HS-27A (cell line): Measurements from ENCODE around the gene HAVCR1.
"Not testable (repeated sequence)": the region's sequence is repeated elsewhere in the genome, so short reads cannot be mapped to it uniquely, and the experiment has no call there.

Experiments
- DNase-seq: peaks from one replicate; pipeline ENCODE4 v3.0.0-alpha.2; 2012; ENCODE audit warnings: low read depth, missing footprints

The HAVCR1 gene

GRCh38 chr5:157049605-157050004 lies 9.3 kb downstream of the HAVCR1 start:
- no peak for DNase-seq

- no peak for DNase-seq
Observed at GRCh38 chr5:157047898-157048297, 11.0 kb downstream of the HAVCR1 start.

- not testable (repeated sequence) for DNase-seq
Observed at GRCh38 chr5:157047016-157047415, 11.9 kb downstream of the HAVCR1 start.

- DNase-seq: no peak
Observed at GRCh38 chr5:157046041-157046440, 12.9 kb downstream of the HAVCR1 start.

- no peak for DNase-seq
Observed at GRCh38 chr5:157045601-157046000, 13.3 kb downstream of the HAVCR1 start.

GRCh38 chr5:157038568-157039187 lies 20.2 kb downstream of the HAVCR1 start:
- DNase-seq: no peak

GRCh38 chr5:157034106-157035072 lies 24.5 kb downstream of the HAVCR1 start:
- DNase-seq: not testable (repeated sequence)

GRCh38 chr5:157033071-157033583 lies 25.8 kb downstream of the HAVCR1 start:
- DNase-seq: no peak

- DNase-seq: no peak
Observed at GRCh38 chr5:157030692-157031091, 28.2 kb downstream of the HAVCR1 start.

- no peak for DNase-seq
Observed at GRCh38 chr5:157029457-157029856, 29.5 kb downstream of the HAVCR1 start.

- DNase-seq: not testable (repeated sequence)
Observed at GRCh38 chr5:157027663-157028062, 31.3 kb downstream of the HAVCR1 start.

GRCh38 chr5:157026789-157027424 lies 32.0 kb downstream of the HAVCR1 start:
- no peak for DNase-seq

GRCh38 chr5:157025093-157025698 lies 33.7 kb downstream of the HAVCR1 start:
- no peak for DNase-seq

- DNase-seq: no peak
Observed at GRCh38 chr5:157024208-157024959, 34.5 kb downstream of the HAVCR1 start.

- DNase-seq: no peak
Observed at GRCh38 chr5:157022024-157022423, 36.9 kb downstream of the HAVCR1 start.

GRCh38 chr5:157020511-157021222 lies 38.2 kb downstream of the HAVCR1 start:
- DNase-seq: no peak

- no peak for DNase-seq
Observed at GRCh38 chr5:157020002-157020401, 38.9 kb downstream of the HAVCR1 start.

- DNase-seq: not testable (repeated sequence)
Observed at GRCh38 chr5:157014143-157014542, 44.8 kb downstream of the HAVCR1 start.

- DNase-seq: no peak
Observed at GRCh38 chr5:157006262-157006661, 52.7 kb downstream of the HAVCR1 start.

- DNase-seq: no peak
Observed at GRCh38 chr5:157004893-157005551, 53.9 kb downstream of the HAVCR1 start.
